Mesenchymal stem cell (in vitro differentiated cells and primary cell): ENCODE data around the gene IQCF6.
"Not testable (repeated sequence)": the region's sequence is repeated elsewhere in the genome, so short reads cannot be mapped to it uniquely, and the experiment has no call there.

Experiments used
- DNase-seq: peaks from one replicate; pipeline ENCODE4 v3.0.0-alpha.2; 2013
- H2AFZ ChIP-seq: one replicate; pipeline ENCODE4 v1.6.1; 2013; ENCODE audit warnings: low read depth, mild to moderate bottlenecking, control low read depth, inconsistent platforms, low read length, moderate library complexity
- H2AK5ac ChIP-seq: 2 replicates; pipeline ENCODE4 v1.6.1; 2013; ENCODE audit warnings: low read length, moderate library complexity, mild to moderate bottlenecking, inconsistent platforms; ENCODE audit not compliant: severe bottlenecking
- H2BK120ac ChIP-seq: one replicate; pipeline ENCODE4 v1.6.1; 2013; ENCODE audit warnings: low read depth, mild to moderate bottlenecking, inconsistent platforms, low read length, moderate library complexity
- H2BK12ac ChIP-seq, 2 experiments: one replicate each; pipeline ENCODE4 v1.6.1; 2013; ENCODE audit warnings: inconsistent platforms in 2 of 2, low read length in 2 of 2, mild to moderate bottlenecking in 2 of 2, moderate library complexity in 2 of 2, control low read depth in 1 of 2
- H2BK15ac ChIP-seq: one replicate; pipeline ENCODE4 v1.6.1; 2013; ENCODE audit warnings: mild to moderate bottlenecking, low read depth, inconsistent platforms; ENCODE audit not compliant: poor library complexity, severe bottlenecking
- H2BK5ac ChIP-seq: 2 replicates; pipeline ENCODE4 v1.6.1; 2013; ENCODE audit warnings: low read depth, mild to moderate bottlenecking, low read length, control low read depth, inconsistent platforms; ENCODE audit not compliant: poor library complexity, severe bottlenecking
- H3K14ac ChIP-seq, 2 experiments: one replicate each; pipeline ENCODE4 v1.6.1; 2013; ENCODE audit warnings: inconsistent platforms in 2 of 2, low read length in 2 of 2, control low read depth in 1 of 2, mild to moderate bottlenecking in 1 of 2, moderate library complexity in 1 of 2
- H3K18ac ChIP-seq, 2 experiments: one replicate each; pipeline ENCODE4 v1.6.1; 2013; ENCODE audit warnings: inconsistent platforms in 2 of 2, low read length in 2 of 2, control low read depth in 1 of 2, low read depth in 1 of 2, mild to moderate bottlenecking in 1 of 2
- H3K23ac ChIP-seq, 2 experiments: one replicate each; pipeline ENCODE4 v1.6.1; 2013; ENCODE audit warnings: inconsistent platforms in 2 of 2, low read length in 2 of 2, mild to moderate bottlenecking in 2 of 2, moderate library complexity in 2 of 2, control low read depth in 1 of 2
- H3K27ac ChIP-seq: 2 replicates; pipeline ENCODE4 v1.5.1; 2013; ENCODE audit warnings: mild to moderate bottlenecking, moderate library complexity, low read length, control low read depth, inconsistent platforms; ENCODE audit not compliant: poor library complexity, severe bottlenecking
- H3K27me3 ChIP-seq, 2 experiments: 2 replicates each; pipeline versions ENCODE4 v1.6.1 to v1.7.0; 2013; ENCODE audit warnings: low read length in 2 of 2, mild to moderate bottlenecking in 2 of 2, moderate library complexity in 2 of 2, control low read depth in 1 of 2, inconsistent platforms in 1 of 2; ENCODE audit not compliant: control insufficient read depth in 1 of 2, insufficient read depth in 1 of 2
- H3K36me3 ChIP-seq, 2 experiments: 2 replicates each; pipeline versions ENCODE4 v1.6.1 to v1.7.0; 2013; ENCODE audit warnings: low read length in 2 of 2, control low read depth in 1 of 2, inconsistent platforms in 1 of 2, low read depth in 1 of 2, mild to moderate bottlenecking in 1 of 2; ENCODE audit not compliant: insufficient read depth in 2 of 2, control insufficient read depth in 1 of 2
- H3K4ac ChIP-seq, 2 experiments: one replicate each; pipeline ENCODE4 v1.6.1; 2013; ENCODE audit warnings: inconsistent platforms in 2 of 2, low read length in 2 of 2, mild to moderate bottlenecking in 2 of 2, moderate library complexity in 2 of 2, control low read depth in 1 of 2, low read depth in 1 of 2
- H3K4me1 ChIP-seq: 2 replicates; pipeline ENCODE4 v1.6.1; 2013; ENCODE audit warnings: low read depth, low read length, control low read depth; ENCODE audit not compliant: control insufficient read depth, insufficient read depth
- H3K4me2 ChIP-seq: 2 replicates; pipeline ENCODE4 v1.6.1; 2013; ENCODE audit warnings: low read length, mild to moderate bottlenecking, inconsistent platforms; ENCODE audit not compliant: poor library complexity, severe bottlenecking
- H3K4me3 ChIP-seq, 2 experiments: 2 replicates each; pipeline versions ENCODE4 v1.5.1 to v1.7.0; 2013; ENCODE audit warnings: low read length in 2 of 2, mild to moderate bottlenecking in 2 of 2, control low read depth in 1 of 2, low read depth in 1 of 2; ENCODE audit not compliant: insufficient read depth in 1 of 2
- H3K79me1 ChIP-seq: replicated peaks from 2 replicates; pipeline ENCODE4 v1.6.1; 2013; ENCODE audit warnings: mild to moderate bottlenecking, control low read depth, low read length, inconsistent platforms; ENCODE audit not compliant: poor library complexity, severe bottlenecking
- H3K9ac ChIP-seq: 2 replicates; pipeline ENCODE4 v1.7.0; 2013; ENCODE audit warnings: mild to moderate bottlenecking, low read length, moderate library complexity
- H3K9me3 ChIP-seq: 2 replicates; pipeline ENCODE4 v1.7.0; 2013; ENCODE audit warnings: mild to moderate bottlenecking, low read length; ENCODE audit not compliant: control insufficient read depth
- H4K8ac ChIP-seq: one replicate; pipeline ENCODE4 v1.6.1; 2013; ENCODE audit warnings: inconsistent platforms, mild to moderate bottlenecking, low read length, moderate library complexity
- H4K91ac ChIP-seq: one replicate; pipeline ENCODE4 v1.6.1; 2013; ENCODE audit warnings: mild to moderate bottlenecking, low read length, inconsistent platforms
- WGBS: methylation state at CpG from one replicate; pipeline ENCODE4 v1.1.7; 2013; ENCODE audit warnings: mixed read lengths; 5-methylcytosine and 5-hydroxymethylcytosine counted together

Gene IQCF6

DNA sequence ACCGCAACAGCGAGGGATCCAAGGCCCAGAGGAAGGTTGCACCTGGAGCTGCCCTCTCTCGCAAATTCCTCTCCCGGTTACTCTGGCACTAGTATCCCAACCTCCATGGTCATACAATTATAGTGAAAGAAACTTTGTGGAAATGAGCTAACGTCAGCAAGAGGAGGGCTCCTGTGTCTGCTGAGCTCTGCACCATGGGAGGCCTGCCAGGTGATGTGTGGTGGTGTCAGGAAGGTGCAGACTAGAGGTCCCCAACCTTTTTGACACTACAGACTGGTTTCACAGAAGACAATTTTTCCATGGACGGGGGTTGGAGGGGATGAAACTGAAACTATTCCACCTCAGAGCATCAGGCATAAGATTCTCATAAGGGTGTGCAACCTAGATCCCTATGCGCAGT, 13.2 kb upstream of the IQCF6 start:
- no peak overlapping the region for H3K18ac ChIP-seq
- WGBS = 88% methylated on average over 5 of the region's 7 CpGs
- peaks cover 17 to 29% of the 10 kb centered on the region in 2 experiments for H3K27me3 ChIP-seq
- H3K79me1 ChIP-seq = no peaks in the 10 kb centered on the region
- H3K4me3 ChIP-seq = no peak overlapping the region
- H2BK5ac ChIP-seq = no peak overlapping the region
- H3K36me3 ChIP-seq = no peaks in the 10 kb centered on the region
- no peak overlapping the region for H3K27ac ChIP-seq
- no peaks in the 10 kb centered on the region for H3K4me1 ChIP-seq
- peak overlapping the region; percentile 23 for H4K8ac ChIP-seq
- no peak for DNase-seq
- no peak overlapping the region for H3K4me2 ChIP-seq
- H3K9ac ChIP-seq = no peak overlapping the region
- H2AK5ac ChIP-seq = no peak overlapping the region
- H4K91ac ChIP-seq = no peak overlapping the region
- H2BK12ac ChIP-seq = no peak overlapping the region
- no peak overlapping the region for H2AFZ ChIP-seq
- no peak overlapping the region for H2BK15ac ChIP-seq
- no peaks in the 10 kb centered on the region for H3K9me3 ChIP-seq
- H2BK120ac ChIP-seq = no peak overlapping the region
- no peak overlapping the region for H3K23ac ChIP-seq
- H3K14ac ChIP-seq = no peak overlapping the region
- H3K4ac ChIP-seq = no peak overlapping the region

DNA sequence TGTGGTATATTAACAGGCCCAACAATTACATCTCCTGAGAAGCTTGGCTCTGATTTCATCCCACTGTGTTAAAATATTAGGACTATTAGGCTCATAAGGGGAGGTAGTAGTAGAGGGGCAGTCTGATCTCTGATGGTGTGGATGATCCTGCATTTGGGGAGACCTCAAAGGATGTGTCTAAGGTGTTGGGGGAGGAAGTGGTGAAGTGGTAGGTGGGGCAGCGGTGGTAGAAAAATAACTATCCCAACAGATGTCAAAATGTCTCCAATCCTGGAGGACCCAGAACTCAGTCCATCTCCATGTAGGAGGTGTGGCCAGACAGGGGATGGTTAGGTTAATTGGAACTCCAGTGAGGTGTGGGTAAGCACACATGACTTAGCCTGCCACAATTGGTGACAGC, 10.4 kb upstream of the IQCF6 start:
- H3K4me1 ChIP-seq = no peaks in the 10 kb centered on the region
- H4K8ac ChIP-seq = no peak overlapping the region
- H3K4ac ChIP-seq = no peak overlapping the region
- no peaks in the 10 kb centered on the region for H3K36me3 ChIP-seq
- no peak overlapping the region for H3K9ac ChIP-seq
- DNase-seq = no peak
- no peak overlapping the region for H2BK5ac ChIP-seq
- H3K18ac ChIP-seq = no peak overlapping the region
- H2AK5ac ChIP-seq = no peak overlapping the region
- no peak overlapping the region for H3K23ac ChIP-seq
- no peak overlapping the region for H3K27ac ChIP-seq
- H3K14ac ChIP-seq = no peak overlapping the region
- no peak overlapping the region for H2BK15ac ChIP-seq
- no peak overlapping the region for H3K4me3 ChIP-seq
- H2AFZ ChIP-seq = no peak overlapping the region
- no peak overlapping the region for H2BK12ac ChIP-seq
- H3K9me3 ChIP-seq = no peaks in the 10 kb centered on the region
- H3K4me2 ChIP-seq = no peak overlapping the region
- no peak overlapping the region for H2BK120ac ChIP-seq
- no peaks in the 10 kb centered on the region for H3K79me1 ChIP-seq
- peaks cover 10 to 12% of the 10 kb centered on the region in 2 experiments for H3K27me3 ChIP-seq
- WGBS = no CpG with 5 or more reads among the region's 1 CpG
- no peak overlapping the region for H4K91ac ChIP-seq

DNA sequence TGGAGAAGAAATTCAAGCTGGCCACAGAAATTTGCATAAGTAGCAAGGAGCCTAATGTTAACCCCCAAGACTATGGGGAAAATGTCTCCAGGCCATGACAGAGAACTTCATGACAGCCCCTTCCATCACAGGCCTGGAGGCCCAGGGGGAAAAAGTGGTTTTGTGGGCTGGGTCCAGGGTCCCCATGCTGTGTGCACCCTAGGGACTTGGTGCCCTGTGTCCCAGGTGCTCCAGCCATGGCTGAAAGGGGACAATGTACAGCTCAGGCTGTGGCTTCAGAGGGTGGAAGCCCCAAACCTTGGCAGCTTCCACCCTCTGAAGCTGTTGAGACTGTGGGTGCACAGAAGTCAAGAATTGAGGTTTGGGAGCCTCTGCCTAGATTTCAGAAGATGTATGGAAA, 8.5 kb upstream of the IQCF6 start:
- H2AFZ ChIP-seq, H4K8ac ChIP-seq, H3K9ac ChIP-seq, H2AK5ac ChIP-seq, H2BK120ac ChIP-seq, H3K27ac ChIP-seq, H3K79me1 ChIP-seq, H3K4ac ChIP-seq, DNase-seq, H3K4me1 ChIP-seq, H3K14ac ChIP-seq, H2BK5ac ChIP-seq, H3K9me3 ChIP-seq, H2BK12ac ChIP-seq, H3K4me2 ChIP-seq, H3K18ac ChIP-seq, H2BK15ac ChIP-seq, H3K4me3 ChIP-seq, H3K23ac ChIP-seq, H4K91ac ChIP-seq, H3K36me3 ChIP-seq: not testable (repeated sequence)
- H3K27me3 ChIP-seq = peaks cover 10 to 12% of the 10 kb centered on the region in 2 experiments

DNA sequence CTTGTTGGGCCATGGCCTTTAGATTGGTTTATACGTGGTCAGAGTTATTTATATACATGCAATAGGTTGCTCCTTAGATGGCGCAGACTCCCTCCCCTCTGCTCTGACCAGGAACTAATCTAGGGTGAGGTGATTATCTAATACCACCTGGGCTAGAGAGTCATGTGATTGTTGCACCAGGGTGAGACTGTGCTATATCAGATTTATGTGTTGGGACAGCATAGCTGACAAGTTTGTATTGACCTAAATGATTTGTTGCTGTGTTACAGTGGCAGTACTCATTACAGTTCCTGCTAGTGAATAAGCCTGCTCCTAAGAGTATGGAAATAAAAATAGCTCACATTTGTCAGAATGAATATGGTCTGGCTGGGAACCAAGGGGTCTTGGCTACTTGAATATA, 7.2 kb upstream of the IQCF6 start:
- no peak overlapping the region for H2BK15ac ChIP-seq
- no peak overlapping the region for H3K9ac ChIP-seq
- H2AK5ac ChIP-seq = no peak overlapping the region
- DNase-seq = no peak
- no peak overlapping the region for H3K4ac ChIP-seq
- H2BK5ac ChIP-seq = no peak overlapping the region
- H3K27me3 ChIP-seq = peaks cover 10 to 12% of the 10 kb centered on the region in 2 experiments
- no peak overlapping the region for H3K23ac ChIP-seq
- no peak overlapping the region for H4K91ac ChIP-seq
- H2BK120ac ChIP-seq = no peak overlapping the region
- H3K4me2 ChIP-seq = no peak overlapping the region
- H2BK12ac ChIP-seq = no peak overlapping the region
- no peak overlapping the region for H3K27ac ChIP-seq
- H3K9me3 ChIP-seq = no peaks in the 10 kb centered on the region
- no peak overlapping the region for H4K8ac ChIP-seq
- H3K4me1 ChIP-seq = no peaks in the 10 kb centered on the region
- H3K79me1 ChIP-seq = no peaks in the 10 kb centered on the region
- no peak overlapping the region for H3K18ac ChIP-seq
- H3K36me3 ChIP-seq = no peaks in the 10 kb centered on the region
- no peak overlapping the region for H3K4me3 ChIP-seq
- 75% methylated on average over 2 of the region's 2 CpGs for WGBS
- H2AFZ ChIP-seq = no peak overlapping the region
- no peak overlapping the region for H3K14ac ChIP-seq
